MM.1S (cell line): ENCODE data around the gene SUSD3.

Experiments used
- CTCF ChIP-seq: fragments of 300-600 bp; sonication (generic); IDR thresholded peaks from 2 replicates; pipeline ENCODE4 v1.5.1; 2016; ENCODE audit warnings: antibody characterized with exemption, low read length, mixed read lengths
- EZH2 ChIP-seq: fragments of 300-600 bp; sonication (generic); optimal IDR thresholded peaks from 2 replicates; pipeline ENCODE3; 2017; ENCODE audit warnings: low read depth, mild to moderate bottlenecking, antibody characterized with exemption, low read length, mixed read lengths
- EZH2phosphoT487 ChIP-seq: fragments of 300-600 bp; sonication (generic); IDR thresholded peaks from 2 replicates; pipeline ENCODE4 v1.6.1; 2018; ENCODE audit warnings: antibody characterized with exemption, low read length

- TF ChIP-seq CTCF = no peak
- no peak for TF ChIP-seq EZH2phosphoT487
- no peak for TF ChIP-seq EZH2
These were observed 23.4 kb downstream of the SUSD3 start for GRCh38 chr9:93081931-93082330.
